Panc1 (cell line): ENCODE measurements around the gene PSORS1C2. TPM values are rescaled to one million over a fixed set of nuclear protein-coding genes. Genes with fewer than 3 reads are reported as not detected.

Experiments used
- ATAC-seq: fragments of 200-7000 bp; cut with Tn5 transposase; 2 replicates; pipeline ENCODE4 v1.9.1; 2020; ENCODE audit warnings: mild to moderate bottlenecking, moderate library complexity
- BruUV-seq: library from RNA; stranded (reverse); fragments of 400-500 nt; replicated peaks from 2 replicates; lab custom pipeline; 2021; lab: Mats Ljungman, UMichigan
- CTCF ChIA-PET: fragments of 300-600 bp; sonication (Branson Sonifier 250); formaldehyde crosslinking; loops from one replicate; lab custom pipeline; 2022; ENCODE audit warnings: antibody characterized with exemption; lab: Charles Lee
- POLR2A ChIA-PET: fragments of 300-600 bp; sonication (Branson Sonifier 250); formaldehyde crosslinking; loops from one replicate; lab custom pipeline; 2022; ENCODE audit warnings: antibody characterized with exemption; lab: Charles Lee
- DNase-seq: peaks from one replicate; pipeline ENCODE4 v3.0.0-alpha.2; 2010; ENCODE audit warnings: low read depth, low spot score
- H3K27ac ChIP-seq: 2 replicates; pipeline ENCODE4 v1.5.1; 2011; ENCODE audit warnings: mild to moderate bottlenecking, low read length, inconsistent platforms
- H3K27me3 ChIP-seq: fragments of 200-500 bp; sonication (Bioruptor generic); 2 replicates; pipeline ENCODE4 v1.6.0; 2014; ENCODE audit warnings: low read length, inconsistent platforms; ENCODE audit not compliant: control insufficient read depth, insufficient read depth
- H3K36me3 ChIP-seq: fragments of 200-500 bp; sonication (Bioruptor generic); 2 replicates; pipeline ENCODE4 v1.5.1; 2014; ENCODE audit warnings: inconsistent platforms, mild to moderate bottlenecking, low read length, moderate library complexity; ENCODE audit not compliant: control insufficient read depth, insufficient read depth
- H3K4me1 ChIP-seq: 2 replicates; pipeline ENCODE4 v1.5.1; 2011; ENCODE audit warnings: inconsistent platforms, mild to moderate bottlenecking, low read length, moderate library complexity; ENCODE audit not compliant: control insufficient read depth, insufficient read depth
- H3K4me3 ChIP-seq, 2 experiments: 2 replicates each; pipeline ENCODE4 v1.5.1; 2011 to 2012; ENCODE audit warnings: low read depth in 2 of 2, low read length in 2 of 2, mild to moderate bottlenecking in 2 of 2, inconsistent platforms in 1 of 2, moderate library complexity in 1 of 2
- H3K9me3 ChIP-seq: fragments of 200-500 bp; sonication (Bioruptor generic); 2 replicates; pipeline ENCODE4 v1.5.1; 2014; ENCODE audit warnings: low read depth, mild to moderate bottlenecking, inconsistent platforms, low read length, moderate library complexity; ENCODE audit not compliant: control insufficient read depth, insufficient read depth
- CTCF ChIP-seq: fragments of 450-650 bp; IDR thresholded peaks from 2 replicates; pipeline ENCODE4 v1.5.1; 2017; ENCODE audit warnings: mild to moderate bottlenecking
- POLR2AphosphoS5 ChIP-seq: IDR thresholded peaks from 2 replicates; pipeline ENCODE4 v1.6.1; 2012; ENCODE audit warnings: mild to moderate bottlenecking, low read depth, low read length, moderate library complexity
- REST ChIP-seq, 2 experiments: IDR thresholded peaks; 2 replicates each; pipeline ENCODE4 v1.6.1; 2011 to 2012; ENCODE audit warnings: low read depth in 2 of 2, control low read depth in 1 of 2, low read length in 1 of 2, mild to moderate bottlenecking in 1 of 2, moderate library complexity in 1 of 2; ENCODE audit not compliant: insufficient read depth in 1 of 2
- SIN3A ChIP-seq: IDR thresholded peaks from 2 replicates; pipeline ENCODE4 v1.6.1; 2012; ENCODE audit warnings: low read depth, mild to moderate bottlenecking, low read length, moderate library complexity, borderline replicate concordance; ENCODE audit not compliant: insufficient read depth
- TCF7L2 ChIP-seq: IDR thresholded peaks from 2 replicates; pipeline ENCODE4 v1.6.1; 2011; ENCODE audit warnings: mild to moderate bottlenecking, low read depth, low read length, inconsistent platforms
- in situ Hi-C: cut with HindIII; loops from 2 replicates; pipeline ENCODE4 v1.10.0; 2016; ENCODE audit warnings: low sequenced_read_pairs, low pct_unique_long_range_greater_than_20kb
- intact Hi-C: fragments of 100-400 bp; cut with micrococcal nuclease; formaldehyde crosslinking; loops from one replicate; pipeline ENCODE4 v1.10.0; 2022; ENCODE audit not compliant: unreplicated experiment
- total RNA-seq: library from RNA; stranded (reverse); gene quantifications from one replicate; pipeline ENCODE4 v1.2.1, GENCODE V29; 2021; ENCODE audit not compliant: unreplicated experiment

Gene PSORS1C2
- total RNA-seq, 1 experiment from 2014 or later, result not detected

GRCh38 chr6:31131595-31131994 lies 7.3 kb downstream of the PSORS1C2 start:
- Histone ChIP-seq H3K9me3 (no peaks in the 10 kb centered on the region), H3K27ac (no peak overlapping the region), H3K4me3 (no peak overlapping the region), H3K4me1 (peaks cover 4% of the 10 kb centered on the region; the same call in 1 of the 2 replicates), H3K27me3 (peaks cover 2% of the 10 kb centered on the region; the same call in 1 of the 2 replicates), H3K36me3 (no peaks in the 10 kb centered on the region)
- TF ChIP-seq SIN3A (no peak), CTCF (no peak), REST (IDR thresholded peaks at IDR 0.05; ENCODE audit: insufficient read depth in 1 of 2, low read depth in 2 of 2, low read length in 1 of 2) (no peak), TCF7L2 (no peak), POLR2AphosphoS5 (no peak)
- in situ Hi-C loops, result no loop called here
- ChIA-PET CTCF (interaction anchor here (0.6 kb wide), 1 partner anchor 203 kb away, joined by 6 read pairs; no protein-coding TSS in a partner anchor), POLR2A (interaction anchor here (0.6 kb wide), 1 partner anchor 80 kb away, joined by 5 read pairs; no protein-coding TSS in a partner anchor)
- ATAC-seq, result no peak
- intact Hi-C loops, result no loop called here
- DNase-seq, result no peak
- no TSS peak for BruUV-seq

GRCh38 chr6:31130751-31131150 lies 8.1 kb downstream of the PSORS1C2 start:
- DNase-seq, result no peak
- no TSS peak for BruUV-seq
- TF ChIP-seq TCF7L2 (no peak), REST (IDR thresholded peaks at IDR 0.05; ENCODE audit: insufficient read depth in 1 of 2, low read depth in 2 of 2, low read length in 1 of 2) (no peak), POLR2AphosphoS5 (no peak), CTCF (no peak), SIN3A (no peak)

More at GRCh38 chr6:31130751-31131150, 8.1 kb downstream of the PSORS1C2 start:
- peaks cover 2% of the 10 kb centered on the region; the same call in 1 of the 2 replicates for H3K27me3 ChIP-seq
- H3K9me3 ChIP-seq, result no peaks in the 10 kb centered on the region
- ChIA-PET CTCF (interaction anchor here (0.7 kb wide), 1 partner anchor 281 kb away, joined by 3 read pairs; no protein-coding TSS in a partner anchor), POLR2A (no interaction called here)
- no peak overlapping the region for H3K4me3 ChIP-seq
- intact Hi-C loops, result no loop called here
- H3K27ac ChIP-seq, result no peak overlapping the region
- no peaks in the 10 kb centered on the region for H3K36me3 ChIP-seq
- peaks cover 4% of the 10 kb centered on the region; the same call in 1 of the 2 replicates for H3K4me1 ChIP-seq
- no peak for ATAC-seq
- in situ Hi-C loops, result no loop called here
